CD4-positive, alpha-beta T cell treated with Interleukin-12 subunit alpha and Interleukin-12 subunit beta, for 1 hour (primary cell): ENCODE data around the gene FAM114A2.
A peak's percentile ranks its signal among the peaks of the same experiment; 100 is the strongest.
"Not testable (repeated sequence)": the region's sequence is repeated elsewhere in the genome, so short reads cannot be mapped to it uniquely, and the experiment has no call there.

ENCODE experiments used
- DNase-seq: peaks from one replicate; pipeline ENCODE4 v3.0.0-alpha.2; 2020

FAM114A2 gene

DNA sequence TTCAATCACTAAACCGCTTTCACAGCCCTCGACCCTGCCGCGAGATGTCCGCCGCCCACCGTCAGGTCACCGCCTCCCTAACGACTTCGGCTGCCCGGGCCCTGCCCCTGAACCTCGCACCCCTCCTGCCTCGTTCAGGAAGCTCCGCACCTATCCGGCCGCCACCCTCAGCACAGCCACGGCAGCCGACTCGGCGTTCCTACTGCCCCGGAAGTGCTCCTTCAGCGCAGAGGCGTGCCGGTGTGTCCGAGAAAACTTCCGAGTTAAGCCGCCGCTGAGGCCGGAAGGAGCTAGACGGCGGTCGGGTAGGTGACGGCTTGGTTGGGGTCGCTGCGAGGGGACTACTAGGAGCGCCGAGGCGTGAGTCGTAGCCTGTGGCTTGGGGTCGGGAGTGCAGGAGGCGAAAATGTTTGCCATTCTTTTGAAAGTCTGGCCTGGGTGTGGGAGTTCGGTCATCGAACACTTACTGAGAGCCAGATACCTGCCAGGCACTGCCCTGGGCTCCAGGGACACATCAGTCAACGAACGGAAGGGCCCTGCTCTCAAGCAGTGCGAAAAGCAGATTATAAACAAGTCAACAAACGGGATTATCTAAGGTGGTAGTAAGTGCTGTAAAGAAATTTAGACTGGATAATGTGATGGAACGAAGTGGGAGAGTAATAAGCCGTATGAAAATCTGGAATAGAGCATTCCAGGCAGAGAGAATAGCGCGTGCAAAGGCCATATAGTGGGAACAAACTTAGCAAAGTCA, at the start of gene FAM114A2, which contains the start of gene MFAP3:
Gene FAM114A2 (minus strand): TSS at position 204 of the 751 bp plus-strand sequence. CDS start 3,957 bp downstream, outside the sequence.
Gene MFAP3 (plus strand): TSS at position 261 of the 751 bp plus-strand sequence. CDS start 10,756 bp downstream, outside the sequence.
- DNase-seq: peak; percentile 89

DNA sequence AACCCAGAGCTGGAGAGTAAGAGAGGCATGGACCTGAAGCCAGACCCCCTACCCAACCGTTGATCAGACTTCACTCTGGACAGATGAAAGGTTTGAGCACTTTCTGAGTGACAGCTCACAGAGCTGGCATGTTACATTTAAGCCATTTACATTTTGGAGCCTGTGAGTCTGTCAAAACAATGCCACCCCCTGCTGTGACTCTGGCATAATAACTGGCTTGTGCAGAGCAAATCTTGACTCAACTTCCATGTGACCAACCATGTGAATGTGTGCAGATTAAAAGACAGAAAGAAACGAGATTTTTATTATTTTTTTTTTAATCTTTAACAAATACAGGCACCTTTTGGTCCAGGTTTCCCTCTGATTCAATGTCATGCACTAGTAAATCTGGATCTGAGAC, 48.5 kb upstream of the FAM114A2 start:
- no peak for DNase-seq

DNA sequence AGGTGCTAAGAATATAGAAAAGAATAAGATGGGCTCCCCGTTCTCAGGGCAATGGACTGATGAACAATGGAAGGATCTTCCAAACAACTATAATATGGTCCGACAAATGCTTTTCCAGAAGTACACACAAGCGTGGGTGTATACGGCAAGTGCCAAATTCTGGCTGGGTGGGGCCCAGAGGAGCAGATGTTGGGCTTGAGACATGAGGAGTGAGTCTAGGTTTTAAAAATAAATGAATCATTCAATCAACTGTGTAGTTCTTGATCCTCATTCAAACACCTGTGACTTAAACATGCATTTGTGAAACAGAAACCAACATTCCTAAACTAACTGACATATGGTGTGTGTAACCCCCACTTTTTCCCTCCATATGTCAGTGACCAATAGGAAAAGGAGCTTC, 47.9 kb upstream of the FAM114A2 start:
- no peak for DNase-seq

DNA sequence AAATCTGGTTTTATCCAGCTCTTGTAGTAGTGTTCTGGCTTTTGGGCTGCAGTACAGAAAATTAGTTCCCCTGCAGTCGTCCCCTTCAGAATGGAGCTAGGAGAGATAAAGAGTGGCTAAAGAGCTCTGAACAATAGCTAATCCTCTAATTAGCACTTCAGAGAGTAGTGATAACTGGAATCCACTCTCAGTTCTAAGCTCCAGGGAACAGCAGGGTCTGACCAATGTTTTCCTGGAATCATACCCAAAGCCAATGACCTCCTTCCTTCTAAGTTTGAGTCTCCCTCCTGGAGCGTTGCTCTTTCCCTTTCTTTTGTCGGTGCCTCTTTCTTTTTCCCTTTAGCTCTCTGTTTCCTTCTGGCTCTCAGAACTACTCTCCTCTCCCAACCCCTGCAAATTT, 47.4 kb upstream of the FAM114A2 start:
- DNase-seq: no peak

DNA sequence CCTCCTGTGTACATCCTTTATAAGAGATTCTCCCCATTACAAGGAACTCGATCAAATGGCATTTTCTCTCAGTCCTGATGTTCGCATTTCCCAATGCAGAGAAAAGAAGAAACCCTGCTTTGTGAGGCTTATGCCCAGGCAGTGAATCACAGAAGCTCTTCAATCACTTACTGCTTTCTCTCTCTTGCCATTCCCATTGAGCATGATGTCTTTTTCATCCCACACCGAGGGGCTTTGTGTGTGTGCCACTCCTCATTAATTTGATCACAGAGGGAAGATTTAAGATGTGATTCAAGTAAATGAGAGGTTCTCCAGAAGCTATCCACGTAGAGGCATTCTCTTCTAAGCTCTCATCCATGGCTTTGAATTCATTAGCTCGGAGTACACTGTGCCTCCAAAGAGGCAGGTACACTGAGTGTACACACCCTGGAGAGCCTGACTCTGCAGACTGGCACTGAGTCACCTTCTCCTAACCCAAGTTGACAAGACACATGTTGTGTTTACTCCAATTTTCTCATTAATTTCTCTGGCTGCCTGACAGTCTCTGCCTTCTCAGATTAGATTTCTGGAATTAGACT, 45.4 kb upstream of the FAM114A2 start:
- no peak for DNase-seq

DNA sequence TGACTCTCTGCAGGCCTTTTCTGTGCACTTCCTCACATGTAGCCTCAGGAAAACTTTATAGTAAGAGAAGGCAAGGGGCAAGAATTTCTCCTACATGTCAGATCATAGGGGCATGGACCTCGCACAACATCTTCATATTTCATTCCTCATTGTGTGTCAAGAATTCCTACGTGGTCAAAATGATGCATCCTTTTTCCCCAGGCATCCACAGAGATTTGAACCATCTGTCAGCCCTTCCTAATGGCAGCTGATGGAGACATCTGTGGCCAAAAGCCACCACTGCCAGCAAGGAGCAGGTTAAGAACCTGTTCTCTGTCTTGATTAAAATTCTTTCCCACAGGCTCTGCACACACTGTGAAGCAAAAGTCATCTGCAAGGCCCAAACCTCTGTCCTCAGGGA, 42.5 kb upstream of the FAM114A2 start:
- DNase-seq: no peak

DNA sequence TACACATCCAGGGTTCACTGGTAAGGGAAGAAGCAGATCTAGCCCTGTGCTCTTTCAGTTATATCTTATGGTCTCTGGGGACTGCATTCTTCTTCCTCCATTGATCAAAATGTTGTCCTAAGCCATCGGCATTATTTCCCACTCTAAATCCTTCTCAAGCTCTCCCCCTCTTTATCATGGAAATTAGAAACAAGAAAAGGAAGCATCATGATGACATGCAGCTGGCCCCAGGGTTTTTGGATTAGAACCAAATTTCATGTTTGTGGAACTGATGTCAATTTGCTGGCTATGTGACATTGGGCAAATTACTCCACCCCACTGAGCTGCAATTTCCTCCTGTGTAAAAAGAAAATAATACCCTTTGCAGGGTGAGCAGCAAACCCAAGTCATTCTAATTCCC, 39.6 kb upstream of the FAM114A2 start:
- DNase-seq: no peak

DNA sequence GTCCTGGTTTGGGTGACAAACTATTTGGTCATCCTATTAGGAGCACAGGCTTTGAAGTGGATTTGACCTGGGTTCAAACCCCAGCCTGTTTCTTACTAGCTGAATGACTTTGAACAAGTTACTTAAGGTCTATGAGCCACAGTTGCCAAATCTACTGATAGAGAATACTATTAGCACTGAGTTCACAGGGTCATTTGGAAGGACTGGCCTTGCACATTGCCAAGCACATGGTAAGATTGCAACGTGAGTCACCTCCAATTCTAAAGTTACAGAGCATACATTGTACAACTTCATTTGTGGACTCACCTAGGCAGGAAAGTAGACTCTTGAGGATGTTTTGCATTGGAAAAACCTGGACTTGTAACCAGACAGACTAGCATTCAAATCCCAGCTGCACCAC, 39.0 kb upstream of the FAM114A2 start:
- no peak for DNase-seq

DNA sequence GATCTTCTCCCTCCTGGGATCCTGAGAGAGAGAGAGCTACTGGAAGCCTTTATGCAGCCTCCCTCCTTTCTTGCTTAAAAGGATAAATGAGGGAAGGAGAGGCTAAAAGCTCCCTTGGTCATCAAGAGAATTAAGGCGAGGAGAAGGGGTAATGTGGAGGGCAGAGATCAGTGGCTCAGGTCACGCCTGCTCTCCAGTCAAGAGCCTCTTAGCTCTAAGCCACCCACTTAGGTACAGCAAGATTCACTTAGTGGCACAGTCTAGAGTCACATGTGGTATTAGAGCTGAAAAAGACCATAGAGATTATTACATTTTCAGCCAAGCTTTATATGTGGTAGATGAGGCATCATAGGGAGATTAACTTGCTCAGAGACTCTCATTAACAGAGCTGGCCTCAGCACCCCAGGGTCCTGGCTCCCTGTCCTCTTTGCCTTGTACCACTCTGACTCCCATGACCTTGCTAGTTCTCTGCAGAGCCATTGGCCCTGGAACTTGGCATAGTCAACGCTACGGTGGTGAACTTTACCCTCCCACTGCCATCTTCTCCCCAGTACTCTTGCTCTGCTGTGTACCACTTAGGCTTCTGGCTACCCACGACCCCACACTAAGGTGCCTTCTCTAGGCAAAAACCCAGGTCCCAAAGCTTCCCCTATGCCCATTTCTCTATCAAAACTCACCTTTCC, 37.7 kb upstream of the FAM114A2 start:
- no peak for DNase-seq

DNA sequence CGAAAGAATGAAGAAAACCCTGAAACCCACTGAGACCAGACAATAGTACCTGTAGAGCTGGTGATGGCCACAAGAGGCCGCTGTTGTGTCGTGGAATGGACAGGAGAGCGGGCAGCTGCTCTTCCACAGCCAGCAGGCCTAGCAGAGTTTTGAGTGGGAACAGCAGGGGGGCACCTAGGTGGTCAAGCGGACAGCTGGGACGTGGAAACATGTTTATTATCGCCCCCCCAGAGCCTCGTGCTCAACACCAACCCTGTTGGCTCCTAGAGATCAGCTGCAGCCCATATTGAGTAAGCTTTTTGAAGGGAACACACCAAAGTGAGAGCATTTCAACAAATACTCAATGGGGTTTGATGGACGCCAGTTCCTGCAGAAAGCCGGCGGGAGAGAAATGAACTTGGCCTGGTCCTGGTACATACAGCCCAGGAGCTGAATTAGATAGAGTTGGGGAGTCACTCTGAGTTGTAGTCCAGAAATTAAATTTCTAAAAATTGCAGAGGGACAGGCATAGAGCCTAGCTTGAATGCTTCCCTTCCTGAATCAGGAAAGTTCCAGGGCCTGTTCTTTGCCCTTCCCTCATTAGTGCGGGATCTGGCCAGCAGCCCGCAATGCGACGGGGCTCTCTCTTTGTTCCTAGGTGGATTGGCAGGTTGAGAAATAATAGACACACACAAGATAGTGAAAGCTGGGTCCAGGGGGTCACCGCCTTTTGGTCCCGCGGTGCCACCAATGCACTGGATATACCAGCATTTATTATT, 33.9 kb upstream of the FAM114A2 start:
- DNase-seq: peak; percentile 82

DNA sequence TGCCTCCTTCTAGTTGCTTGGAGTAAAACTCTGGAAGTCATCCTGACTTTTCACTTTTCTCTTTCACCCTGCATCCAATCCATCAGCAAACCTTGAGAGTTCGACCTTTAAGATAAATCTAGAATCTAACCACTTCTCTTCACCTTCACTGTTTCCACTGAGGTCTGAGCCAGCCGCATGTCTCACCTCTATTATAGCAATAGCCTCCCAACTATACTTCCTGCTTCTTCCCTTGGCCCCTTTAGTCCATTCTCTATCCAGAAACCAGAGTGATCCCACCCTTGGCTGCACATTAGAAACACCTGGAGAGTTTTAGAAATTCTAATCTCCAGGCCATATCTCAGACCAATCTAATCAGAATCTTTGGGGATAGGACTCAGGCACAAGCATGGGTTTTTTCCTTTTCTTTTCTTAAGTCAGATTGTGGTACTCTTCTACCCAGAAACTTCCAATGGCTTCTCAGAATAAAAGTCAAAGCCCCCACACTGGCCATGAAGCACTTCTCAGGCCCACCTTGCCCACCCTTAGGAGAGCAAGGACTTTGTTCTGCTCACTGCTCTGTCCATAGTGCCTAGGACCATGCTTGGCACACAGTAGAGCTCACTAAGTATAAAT, 33.2 kb upstream of the FAM114A2 start:
- DNase-seq: no peak

DNA sequence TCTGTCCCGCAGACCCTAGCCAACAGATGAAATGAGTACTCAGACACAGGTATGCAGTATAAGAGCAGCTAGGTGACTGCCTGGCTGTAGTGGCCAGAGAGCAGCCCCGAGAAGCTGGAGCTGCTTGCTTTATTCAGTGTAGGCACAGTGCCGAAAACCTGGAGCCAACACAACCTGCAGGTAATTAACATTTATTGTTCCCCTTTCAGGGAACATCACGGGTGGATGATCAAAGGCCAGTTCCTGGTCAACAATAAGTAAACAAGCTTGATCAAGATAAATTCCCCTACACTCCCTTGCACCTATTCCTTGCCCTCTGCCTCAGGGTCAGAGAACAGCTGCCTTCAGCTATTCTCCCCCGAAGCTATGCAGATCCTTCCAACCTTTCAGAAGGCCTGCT, 31.1 kb upstream of the FAM114A2 start:
- not testable (repeated sequence) for DNase-seq

DNA sequence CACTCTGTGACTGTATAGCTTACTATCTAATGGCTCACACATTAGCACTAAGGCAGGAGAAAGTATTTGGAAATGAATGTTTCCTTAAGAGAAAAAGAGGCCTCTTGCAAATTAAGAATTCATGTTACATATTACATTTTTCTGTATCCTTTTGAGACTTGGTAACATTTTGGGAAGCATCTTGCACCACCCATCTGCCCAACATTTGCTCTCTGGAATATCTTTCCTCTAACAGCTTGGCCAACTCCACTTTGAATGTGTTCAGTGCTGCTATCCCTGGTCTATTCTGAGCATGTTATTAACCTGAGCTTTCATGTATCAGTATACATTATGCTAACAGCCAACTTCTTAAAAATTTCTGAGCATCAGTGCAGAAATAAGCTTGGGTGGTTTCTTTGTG, 27.3 kb upstream of the FAM114A2 start:
- DNase-seq: no peak

DNA sequence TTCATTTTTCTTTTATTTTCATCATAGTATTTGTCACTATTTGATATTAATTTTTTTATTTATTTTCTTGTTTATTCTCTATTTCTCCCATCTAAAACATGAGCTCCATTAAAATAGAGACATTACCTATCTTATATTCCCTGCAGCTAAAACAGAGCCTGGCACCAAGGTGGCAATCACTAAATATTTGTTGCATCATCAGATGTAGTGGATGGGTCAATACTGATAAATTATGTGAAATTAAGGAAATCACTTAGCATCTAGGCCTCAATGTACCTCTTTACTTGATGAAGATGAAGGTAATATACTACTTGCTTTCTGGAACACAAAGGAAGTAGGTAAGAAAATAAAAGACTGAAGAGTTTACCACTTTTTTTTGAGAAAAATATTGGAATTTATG, 24.7 kb upstream of the FAM114A2 start:
- no peak for DNase-seq

DNA sequence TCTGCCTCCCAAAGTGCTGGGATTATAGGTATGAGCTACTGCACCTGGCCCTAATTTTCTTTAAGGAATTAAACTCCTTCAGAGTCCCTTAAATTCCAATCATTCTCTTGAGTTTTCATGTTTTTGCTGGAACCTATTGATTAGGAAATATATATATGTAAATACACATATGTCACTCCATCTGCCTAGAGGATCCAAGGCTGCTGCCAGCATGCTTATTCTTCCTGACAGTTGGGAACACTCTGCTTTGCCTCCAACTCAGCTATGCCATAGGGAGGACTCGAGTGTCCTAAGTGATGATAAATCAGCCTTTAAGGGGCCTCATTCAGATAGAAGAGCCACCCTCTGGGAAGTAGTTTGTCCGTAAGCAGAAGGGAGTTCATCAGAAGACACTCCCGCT, 21.9 kb upstream of the FAM114A2 start:
- DNase-seq: no peak

DNA sequence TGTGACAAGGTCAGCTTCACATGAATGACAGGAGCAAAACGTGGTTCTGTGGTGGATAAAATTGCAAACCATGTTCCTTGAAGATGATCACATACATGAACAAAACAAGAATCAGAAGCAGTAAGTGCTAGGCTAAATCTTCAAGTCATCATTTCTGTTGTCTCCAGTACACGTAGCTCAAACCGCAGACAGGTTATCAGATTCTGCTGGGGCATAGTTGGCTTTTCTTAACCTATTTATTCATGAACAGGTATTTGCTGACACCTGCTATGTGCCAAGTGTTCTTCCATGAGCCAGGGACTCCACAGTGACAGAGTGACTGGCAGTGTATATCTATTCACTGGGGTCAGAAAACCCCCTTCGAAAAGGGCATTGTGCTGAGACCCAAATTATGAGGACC, 20.9 kb upstream of the FAM114A2 start:
- no peak for DNase-seq

DNA sequence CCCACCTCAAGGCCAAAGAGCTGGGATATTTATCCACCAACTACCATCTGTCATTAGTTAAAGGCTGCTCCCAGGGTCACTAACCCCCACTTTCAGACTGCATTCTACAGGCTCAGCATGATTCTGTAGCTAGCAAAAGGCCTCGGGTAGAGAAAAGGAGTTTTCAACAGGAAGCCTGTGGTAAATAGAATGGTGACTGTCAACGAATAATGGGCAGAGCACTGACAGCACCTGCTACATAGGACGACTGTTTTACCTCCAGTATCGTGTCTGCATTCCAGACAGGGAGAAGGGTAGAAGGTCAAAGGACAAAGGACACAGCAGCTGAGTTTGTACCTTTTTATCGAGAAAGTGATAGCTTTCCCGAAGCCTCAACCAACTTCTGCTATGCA, 20.3 kb upstream of the FAM114A2 start:
- DNase-seq: no peak

DNA sequence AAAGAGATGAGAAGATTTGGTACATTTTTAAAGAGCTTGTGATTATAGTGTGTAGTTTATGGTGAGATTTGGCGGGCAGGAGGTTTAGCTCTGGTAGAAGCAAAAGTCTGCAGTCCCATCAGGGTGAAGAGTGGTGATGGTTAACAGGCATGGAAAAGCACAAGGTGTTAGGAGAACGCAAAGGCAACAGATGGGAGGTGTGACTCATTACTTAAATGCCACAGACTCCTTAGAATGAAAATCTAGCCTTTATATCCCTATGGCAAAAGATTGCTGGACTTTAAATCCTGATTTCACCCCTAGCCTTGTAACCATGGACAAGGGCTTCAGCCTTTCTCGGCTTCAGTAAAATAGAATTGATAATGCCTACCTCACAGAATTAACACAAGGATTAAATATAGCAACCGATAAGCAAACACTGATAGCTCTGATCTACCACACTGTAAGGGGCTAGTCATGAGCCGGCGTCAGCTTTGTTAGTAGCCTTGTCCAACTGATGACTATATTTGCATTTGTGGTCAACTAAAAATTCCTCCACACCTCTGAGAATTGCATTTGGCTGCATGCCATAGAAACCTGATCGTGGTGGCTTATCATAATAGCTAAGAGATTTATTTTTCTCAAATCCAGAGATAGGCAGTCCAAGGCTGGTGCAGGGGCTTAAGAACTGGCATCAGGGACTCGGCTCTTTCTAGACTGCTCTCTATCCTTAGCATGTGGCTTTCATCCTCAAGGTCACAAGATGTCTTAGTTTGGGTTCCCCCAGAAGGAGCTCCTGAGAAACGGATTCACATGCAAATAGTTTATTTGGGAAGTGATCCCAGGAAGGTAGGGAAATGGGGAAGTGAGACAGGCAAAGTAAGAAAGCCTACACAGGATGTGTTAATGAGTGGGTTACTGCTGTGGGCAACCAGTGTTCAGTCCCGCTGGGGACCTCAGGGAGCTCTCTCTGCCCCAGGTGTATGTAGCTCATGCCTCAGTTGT, 19.6 kb upstream of the FAM114A2 start:
- no peak for DNase-seq

DNA sequence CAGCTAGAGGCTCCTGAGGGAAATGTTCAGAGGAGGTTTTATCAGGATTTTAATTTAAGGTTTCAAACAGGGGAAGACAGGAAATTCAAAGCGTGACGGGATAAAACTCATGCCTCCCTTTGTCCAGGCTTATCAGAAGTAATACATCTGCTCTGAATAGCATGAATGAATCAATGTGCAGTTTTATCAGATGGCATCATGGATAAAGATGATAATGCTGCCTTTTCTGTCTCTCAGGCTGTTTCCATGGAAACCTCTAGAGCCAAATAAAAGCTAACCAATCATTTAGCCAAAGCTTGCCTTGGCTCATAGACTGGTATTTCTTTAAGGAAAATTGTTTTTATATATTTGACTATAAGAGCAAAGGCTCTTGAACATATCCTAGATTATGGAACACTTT, 16.5 kb upstream of the FAM114A2 start:
- no peak for DNase-seq

DNA sequence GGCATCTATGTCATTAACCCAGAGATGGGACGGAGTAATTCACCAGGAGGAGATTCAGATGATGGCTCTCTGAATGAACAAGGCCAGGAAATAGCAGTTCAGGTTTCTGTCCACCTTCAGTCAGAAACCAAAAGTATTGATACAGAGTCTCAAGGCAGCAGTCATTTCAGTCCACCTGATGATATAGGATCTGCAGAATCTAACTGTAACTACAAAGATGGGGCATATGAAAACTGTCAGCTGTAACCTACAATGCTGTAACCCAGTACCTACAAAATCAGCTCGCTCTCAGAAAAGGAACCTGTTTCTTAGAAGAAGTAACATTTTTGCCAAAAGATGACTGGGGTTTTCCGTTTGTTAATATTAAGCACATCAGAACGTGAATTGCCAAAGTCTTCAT, 14.8 kb upstream of the FAM114A2 start:
- no peak for DNase-seq

DNA sequence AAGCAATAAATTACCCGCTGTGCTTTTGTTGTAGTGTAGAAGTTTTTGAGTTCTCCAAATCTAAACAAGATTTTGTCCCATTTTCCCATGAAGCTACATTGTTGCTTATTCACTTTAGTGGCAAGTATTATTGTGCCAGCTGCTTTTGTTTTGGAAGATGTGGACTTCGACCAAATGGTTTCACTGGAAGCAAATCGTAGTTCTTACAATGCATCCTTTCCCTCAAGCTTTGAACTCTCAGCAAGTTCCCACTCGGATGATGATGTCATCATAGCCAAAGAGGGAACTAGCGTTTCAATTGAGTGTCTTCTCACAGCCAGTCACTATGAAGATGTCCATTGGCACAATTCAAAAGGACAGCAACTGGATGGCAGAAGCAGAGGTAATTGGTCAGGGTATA, 10.9 kb upstream of the FAM114A2 start:
- no peak for DNase-seq

DNA sequence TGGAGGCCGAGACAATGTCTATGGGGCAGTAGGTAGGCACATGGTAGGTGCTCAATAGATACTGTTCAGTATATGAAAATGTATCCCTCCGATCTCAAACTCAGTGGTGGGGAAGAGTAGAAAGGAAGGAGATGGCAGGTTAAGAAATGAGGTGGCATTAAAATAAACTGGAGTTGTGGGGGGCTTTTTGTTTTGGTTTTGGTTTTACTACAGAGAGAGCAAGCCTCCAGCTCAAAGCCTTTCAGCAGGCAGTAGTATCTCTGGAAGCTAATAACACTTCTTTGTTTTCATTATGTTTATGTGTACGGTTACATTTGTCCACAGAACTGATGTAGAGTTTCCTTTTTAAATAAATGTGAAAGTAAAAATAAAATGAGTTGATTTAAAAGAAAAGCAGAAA, 8.6 kb upstream of the FAM114A2 start:
- no peak for DNase-seq
